CD1c-positive myeloid dendritic cell (primary cell): ENCODE data around the gene SLC45A1.
A peak's percentile ranks its signal among the peaks of the same experiment; 100 is the strongest.
"Not testable (repeated sequence)": the region's sequence is repeated elsewhere in the genome, so short reads cannot be mapped to it uniquely, and the experiment has no call there.

Experiments used
- DNase-seq: peaks from one replicate; pipeline ENCODE4 v3.0.0-alpha.2; 2016; ENCODE audit errors: extremely low spot score

The SLC45A1 gene

DNA sequence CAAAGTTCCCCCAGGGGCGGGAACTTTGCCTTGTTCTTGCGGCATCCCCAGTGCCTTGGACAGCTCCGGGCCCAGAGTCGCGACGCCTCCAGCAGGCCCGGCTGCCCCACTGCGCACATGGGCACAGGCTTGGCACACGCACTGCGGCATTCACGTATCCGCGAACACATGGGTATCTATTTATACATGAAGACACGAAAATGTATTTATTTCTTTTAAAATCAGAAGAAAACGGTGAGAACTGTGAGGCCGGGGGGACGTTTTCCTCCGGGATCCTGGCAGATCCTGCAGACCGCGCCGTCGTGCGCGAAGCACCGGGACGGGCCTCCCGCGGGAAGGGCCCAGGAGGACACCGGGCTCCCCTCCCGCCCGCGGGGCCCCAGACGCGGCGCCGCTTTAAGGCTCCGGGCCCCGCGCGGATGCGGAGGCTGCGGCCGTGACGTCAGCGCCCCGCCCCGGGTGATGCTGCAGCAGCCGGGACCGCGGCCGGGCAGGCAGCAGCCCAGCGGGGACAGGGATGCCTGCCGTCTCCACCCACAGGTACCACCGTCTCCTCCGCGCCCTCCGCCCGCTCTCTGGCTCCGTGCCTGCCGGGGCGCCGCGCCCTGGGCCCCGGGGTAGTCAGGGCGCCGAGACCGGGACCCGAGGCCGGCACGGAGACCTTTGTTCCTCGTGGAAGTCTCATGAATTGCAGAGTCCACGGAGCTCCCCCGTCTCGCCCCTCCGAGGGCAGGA lies at the start of gene SLC45A1:
SLC45A1 (plus strand) TSS at position 468 of the 735 bp plus-strand sequence. CDS start 6,216 bp downstream, outside the sequence.
- DNase-seq = peak; percentile 85

DNA sequence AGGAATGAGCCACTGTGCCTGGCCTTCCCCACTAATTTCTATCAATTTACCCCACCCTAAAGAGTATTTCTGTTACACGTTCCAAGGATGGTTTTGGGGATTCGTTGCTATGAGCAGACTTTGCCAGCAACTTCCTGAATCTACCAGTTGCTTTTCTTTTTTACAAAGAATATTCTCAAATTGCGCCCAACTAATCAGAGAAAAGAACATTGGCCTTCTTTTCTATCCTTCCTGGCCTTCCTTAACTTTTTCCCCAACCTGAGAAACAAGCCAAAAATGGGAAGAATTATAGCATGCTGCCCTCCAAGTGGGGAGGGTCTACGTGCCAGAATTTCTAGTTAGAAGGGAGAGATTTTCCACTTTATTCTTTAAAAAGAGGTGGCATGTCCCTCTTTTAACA lies 44.9 kb upstream of the SLC45A1 start:
- no peak for DNase-seq

DNA sequence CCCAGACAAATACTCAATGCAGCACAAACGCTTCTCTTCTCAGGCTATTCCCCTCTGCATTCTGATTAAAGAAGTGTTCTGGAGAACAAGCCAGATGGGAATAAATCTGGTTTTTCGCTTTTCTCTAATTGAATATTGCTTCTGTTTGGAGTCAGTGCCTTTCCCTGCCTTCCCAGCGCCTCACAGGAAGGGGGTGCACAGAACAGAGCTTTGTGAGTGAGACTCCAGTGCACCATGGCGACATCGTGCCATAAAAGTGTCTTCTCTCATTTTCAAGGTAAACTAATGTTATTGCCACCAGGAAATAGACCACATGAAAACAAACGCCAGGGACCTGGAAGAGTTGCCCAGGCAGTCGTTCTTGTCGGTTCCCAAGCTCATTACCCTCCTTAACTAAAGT lies 43.6 kb upstream of the SLC45A1 start:
- DNase-seq = no peak

DNA sequence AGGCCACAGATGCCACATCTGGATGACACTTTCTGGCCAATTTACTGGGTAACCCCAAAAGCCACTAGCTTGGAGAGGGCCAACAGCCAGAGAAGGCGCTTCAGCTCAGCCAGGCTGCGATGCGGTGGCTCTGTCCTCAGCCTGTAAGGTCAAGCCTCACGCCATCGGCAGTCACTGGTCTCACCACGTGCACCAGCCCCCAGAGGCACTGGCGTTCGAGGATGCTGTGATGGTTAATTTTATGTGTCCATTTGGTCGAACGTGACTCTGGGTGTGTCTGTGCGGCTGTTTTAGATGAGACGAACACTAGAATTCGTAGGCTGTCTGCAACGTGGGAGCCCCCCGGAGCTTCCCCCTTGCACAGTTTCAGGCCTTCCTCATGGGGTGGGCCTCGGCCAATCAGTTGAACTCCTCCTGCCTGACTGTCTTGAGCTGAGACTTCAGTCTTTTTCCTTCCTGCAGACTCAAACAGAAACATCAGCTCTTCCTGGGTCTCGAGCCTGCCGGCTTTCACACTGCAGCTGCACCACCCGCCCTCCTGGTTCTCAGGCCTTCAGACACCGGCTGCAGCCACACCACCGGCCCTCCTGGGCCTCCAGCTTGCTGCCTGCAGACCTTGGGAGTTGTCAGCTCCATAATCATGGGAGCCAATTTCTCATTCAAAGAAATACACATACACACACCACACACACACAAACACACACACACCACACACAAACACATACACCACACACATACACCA lies 41.6 kb upstream of the SLC45A1 start:
- no peak for DNase-seq

DNA sequence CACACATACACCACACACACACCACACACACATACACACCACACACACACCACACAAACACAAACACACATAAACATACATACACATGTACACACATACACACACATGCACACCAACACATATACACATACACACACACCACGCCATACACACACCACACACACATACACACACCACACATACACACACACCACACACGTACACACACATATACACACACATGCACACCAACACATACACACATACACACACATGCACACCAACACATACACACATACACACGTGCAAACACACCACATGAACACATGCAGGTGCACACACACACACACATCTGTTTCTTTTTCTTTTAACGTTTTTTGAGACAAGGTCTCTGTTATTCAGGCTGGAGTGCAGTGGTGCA lies 41.0 kb upstream of the SLC45A1 start:
- no peak for DNase-seq

DNA sequence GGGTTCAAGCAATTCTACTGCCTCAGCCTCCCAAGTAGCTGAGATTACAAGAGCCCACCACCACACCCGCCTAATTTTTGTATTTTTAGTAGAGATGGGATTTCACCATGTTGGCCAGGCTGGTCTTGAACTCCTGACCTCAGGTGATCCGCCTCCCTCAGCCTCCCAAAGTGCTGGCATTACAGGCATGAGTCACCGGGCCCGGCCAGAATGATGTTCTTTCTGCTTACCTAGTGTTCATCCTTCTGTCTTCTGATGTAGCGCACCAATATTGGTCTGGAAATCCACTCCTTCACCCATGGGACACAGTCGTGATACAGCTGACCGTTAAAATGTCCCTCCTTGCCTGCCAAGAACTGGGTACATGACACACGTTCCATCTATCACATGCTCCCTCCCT lies 39.2 kb upstream of the SLC45A1 start:
- not testable (repeated sequence) for DNase-seq

DNA sequence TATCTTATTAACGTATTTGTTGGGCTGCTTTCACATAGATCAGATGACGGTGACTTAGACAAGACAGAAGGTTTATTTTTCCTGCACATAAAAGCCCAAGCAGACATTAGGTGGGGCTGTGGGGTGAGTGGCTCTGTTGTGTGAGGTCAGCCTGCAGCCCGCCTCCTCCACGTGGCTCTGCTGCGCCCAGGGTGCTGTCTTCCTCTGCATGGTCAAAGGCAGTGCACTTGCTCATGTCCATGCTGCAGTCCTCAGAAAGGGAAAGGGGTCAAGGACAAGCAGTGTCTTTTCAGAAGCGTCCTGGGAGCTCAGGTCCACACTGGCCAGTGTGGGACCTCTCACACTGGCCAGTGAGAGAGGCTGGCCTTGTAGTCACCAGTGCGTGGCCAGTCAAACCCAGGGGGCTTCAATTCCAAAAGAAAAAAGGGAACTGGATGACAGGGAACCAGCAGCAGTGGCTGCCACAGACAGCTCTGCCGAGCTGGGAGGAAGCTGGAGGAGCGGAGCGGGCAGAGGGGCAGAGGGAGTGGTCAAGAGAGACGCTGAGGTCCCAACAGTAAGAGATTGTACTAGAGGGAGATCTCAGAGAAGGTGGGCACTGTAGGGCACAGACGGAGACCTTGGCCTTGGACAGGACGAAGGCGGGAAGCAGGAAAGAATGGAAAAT lies 35.9 kb upstream of the SLC45A1 start:
- DNase-seq = peak; percentile 67

DNA sequence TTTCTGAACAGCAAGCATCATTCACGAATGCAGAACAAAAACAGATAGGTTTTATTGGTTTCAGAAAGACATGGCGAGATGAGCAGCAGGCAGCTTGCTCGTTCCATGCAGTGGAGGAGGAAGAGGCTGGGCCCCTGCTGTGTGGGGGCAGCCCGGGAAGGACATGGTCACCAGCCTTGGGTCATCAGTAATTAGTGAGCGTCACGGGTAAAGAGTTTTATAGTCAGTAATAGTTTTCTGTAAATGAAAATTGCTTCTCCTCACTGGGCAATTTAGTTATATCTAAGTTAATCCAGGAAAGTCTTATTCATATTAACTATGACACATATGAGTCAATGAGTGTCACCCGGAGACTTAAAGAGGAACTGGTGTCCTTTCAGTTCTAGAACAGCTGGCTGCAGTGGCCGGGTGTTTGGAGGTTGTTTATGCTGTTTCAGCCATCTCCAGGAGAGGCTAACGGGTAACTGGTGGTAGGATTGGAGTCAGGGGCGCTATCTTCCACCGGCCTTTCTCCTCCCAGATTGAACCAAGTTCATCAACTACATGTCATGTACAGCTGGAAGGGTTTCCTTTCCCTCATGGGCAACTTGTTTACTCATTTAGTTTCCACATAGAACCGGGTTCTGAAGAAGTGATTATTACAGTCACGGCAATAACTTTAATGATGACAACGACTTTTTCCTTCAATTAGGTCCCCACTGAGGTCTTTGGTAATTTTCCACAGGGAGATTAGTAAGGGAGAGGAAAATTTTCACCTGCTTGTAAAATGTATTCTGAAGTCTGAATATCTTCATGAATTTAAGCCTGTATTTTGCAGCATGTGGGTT lies 34.6 kb upstream of the SLC45A1 start:
- DNase-seq = peak; percentile 87

DNA sequence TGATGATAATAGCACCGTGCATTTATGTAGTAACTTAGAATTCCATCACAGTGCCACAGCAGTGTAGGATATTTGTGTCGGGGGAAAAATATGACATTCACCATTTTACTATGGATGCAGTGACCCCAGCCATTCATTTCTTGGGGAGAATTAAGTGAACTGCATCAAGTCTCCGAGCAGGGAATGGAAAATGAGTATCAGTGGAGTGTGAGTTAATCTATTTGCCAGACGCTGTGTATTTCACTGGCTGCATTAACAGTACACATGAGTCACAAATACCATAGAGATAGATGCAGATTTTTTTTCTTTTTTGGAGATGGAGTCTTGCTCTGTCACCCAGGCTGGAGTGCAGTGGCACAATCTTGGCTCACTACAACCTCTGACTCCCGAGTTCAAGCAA lies 33.8 kb upstream of the SLC45A1 start:
- DNase-seq = no peak

DNA sequence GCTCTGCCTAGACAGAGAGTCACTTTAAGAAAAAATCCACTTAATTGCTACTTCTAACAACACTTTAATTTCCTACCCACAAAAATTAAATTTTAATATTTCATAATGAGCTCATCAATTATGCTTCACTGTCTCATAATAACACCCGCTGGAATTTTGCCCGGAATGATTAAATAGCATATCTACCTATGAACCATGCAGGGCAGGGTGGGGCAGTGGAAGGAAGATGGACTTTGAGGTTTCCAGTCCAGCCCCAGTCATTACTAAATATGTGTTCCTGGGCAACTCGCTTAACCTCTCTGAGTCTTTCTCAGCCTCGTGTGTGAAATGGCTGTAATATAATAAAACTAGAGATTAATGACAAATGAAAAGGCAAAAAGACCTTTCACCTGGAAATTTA lies 32.8 kb upstream of the SLC45A1 start:
- no peak for DNase-seq

DNA sequence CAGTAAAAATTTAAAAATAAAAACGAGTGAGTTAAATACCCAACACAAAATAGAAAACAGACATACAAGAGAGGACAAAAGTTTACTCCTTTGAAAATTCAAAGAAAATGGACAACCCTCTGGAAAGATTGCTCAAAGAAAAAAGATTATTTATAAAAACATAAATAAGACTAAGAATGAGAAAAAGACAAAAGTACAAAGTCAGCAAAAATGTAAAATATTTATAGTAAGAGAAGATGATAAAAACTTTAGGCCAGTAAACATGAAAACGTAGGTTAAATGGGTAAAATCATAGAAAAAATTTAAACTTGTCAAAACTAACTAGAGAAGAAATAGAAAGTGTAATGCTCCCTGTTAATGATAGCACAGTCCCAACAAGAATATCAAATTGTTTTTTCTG lies 31.9 kb upstream of the SLC45A1 start:
- DNase-seq = no peak

DNA sequence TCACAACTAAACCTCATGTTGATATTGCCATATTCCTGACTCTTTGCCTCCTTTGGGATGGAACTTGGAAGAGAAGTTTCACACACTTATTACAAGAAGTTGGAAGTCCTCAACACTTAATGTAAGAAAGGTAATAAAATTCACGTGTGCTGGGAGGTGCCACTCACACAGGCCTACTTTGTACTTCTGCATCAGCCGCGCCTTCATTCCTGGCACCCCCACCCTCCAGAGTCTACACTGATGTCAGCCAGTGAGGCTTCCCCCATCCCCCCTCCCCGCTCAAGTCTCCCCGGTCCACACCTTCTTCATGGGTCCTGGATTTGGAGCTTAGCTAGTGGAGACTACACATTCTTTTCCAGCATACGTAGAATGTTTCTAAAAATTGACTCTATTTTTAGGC lies 24.8 kb upstream of the SLC45A1 start:
- DNase-seq = no peak

DNA sequence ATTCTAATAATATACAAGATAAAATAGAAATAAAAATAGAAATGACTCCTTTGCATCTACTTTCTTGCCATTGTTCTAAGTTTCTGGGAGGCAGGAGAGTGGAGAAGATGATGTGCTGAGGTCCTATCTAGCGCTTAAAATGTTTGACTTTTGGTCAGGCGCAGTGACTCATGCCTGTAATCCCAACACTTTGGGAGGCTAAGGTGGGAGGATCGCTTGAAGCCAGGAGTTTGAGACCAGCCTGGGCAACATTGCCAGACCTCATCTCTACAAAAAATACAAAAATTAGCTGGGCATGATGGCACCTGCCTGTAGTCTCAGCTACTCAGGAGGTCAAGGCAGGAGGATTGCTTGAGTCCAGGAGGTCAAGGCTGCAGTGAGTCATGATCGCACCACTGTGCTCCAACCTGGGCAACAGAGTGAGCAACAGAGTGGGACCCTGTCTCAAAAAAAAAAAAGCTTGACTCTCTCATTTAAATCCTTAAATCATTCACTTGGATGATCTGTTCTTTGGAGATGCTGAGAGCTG lies 24.2 kb upstream of the SLC45A1 start:
- DNase-seq = no peak

DNA sequence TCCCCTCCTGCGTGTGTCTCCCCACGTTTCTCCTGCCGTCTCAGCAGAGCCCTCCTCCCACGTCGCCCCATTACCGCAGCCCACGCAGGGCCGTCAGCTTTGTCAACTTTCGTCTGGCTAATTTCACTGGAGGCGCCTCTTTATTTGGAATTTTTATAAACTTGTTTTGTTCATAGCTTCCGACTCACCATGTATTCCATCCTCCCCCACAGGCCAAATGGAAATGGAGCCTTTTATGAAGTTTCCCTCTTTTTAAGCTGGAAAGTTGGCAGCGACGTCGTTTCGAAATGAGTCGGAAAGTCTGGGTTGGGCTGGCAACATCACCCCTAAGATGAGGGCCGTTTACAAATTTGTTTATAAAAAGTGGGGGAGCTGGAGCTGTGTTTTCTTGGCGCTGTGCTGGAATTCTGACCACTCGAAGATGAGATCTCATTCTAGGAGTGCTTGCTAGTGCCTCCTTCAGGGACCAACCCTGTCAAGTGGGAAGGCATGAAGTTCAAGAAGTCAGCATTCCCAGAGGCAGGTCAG lies 23.7 kb upstream of the SLC45A1 start:
- DNase-seq = no peak

DNA sequence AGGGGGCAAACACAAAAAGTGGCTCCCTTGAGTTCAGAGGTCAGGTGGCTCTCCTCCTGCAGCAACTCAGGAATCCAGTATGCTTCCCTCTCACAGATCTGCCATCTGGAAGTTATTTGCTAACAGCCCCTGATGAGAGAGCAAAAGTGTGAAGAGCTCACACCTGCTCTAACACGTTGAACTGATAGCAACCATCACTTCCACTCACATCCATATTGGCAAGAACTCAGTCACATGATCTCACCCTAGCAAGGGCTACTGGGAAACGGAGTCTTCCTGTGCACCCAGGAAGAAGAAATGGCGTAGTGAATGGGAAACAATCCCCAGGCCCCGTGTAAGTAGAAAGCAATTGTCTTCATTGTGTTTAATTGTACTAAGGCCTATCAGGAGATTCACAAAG lies 20.7 kb upstream of the SLC45A1 start:
- no peak for DNase-seq

DNA sequence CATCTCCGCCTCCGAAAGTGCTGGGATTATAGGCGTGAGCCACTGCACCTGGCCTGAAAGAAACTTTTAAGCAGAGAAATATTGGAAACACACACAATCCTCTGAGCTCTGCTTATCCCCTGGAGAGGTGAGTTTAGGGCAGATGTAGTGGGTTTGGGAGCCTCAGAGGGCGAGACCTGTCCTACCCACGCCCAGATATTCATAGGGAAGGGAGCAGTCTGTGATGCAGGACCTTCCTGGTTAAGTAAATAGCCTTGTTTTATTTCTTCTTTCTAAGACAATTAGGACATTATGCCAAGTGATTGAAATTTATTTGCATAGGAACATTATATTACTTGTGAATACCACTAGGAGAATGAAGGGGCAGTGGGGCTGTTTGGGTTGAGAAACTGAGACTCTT lies 18.0 kb upstream of the SLC45A1 start:
- DNase-seq = no peak

DNA sequence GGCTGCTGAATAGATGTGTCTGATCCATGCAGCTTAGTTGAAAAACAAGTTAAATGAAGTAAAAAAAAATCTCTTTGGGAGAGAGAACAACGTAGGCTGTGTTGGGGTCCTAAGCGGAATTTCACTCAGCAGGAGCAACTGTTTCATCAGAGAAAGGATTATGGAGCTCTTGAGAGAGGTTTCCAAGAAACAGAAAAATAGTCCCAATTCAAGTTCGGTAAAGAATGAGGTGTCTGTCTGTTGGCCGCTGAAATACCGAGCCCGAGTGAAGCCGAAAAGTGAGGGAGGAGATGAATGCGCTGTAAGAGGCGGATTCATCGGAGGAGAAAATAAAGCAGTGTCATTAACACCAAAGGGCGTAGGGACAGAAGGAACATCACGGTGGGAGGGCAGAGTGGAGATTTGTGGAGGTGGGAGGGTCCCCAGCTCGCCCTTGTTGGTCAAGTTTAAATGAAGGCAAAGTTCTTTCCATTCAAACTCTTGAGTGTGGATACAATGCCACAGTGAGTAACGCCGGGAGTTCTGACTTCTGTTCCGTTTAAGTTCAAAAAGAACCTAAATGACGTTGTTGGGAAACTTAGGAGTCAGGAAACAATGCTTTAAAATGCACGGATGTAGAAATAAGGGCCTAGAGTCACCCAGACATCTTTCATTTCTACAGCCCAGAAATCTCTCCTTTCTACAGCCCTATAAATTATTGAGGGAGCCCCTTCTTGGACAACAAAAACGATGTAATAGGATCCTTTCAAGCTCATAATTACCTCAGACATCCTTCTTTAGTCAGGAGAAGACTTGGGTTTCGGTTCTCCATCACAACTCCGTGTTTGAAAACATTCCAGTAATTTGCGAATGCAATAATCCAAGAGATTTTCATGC lies 15.6 kb upstream of the SLC45A1 start:
- DNase-seq = no peak

DNA sequence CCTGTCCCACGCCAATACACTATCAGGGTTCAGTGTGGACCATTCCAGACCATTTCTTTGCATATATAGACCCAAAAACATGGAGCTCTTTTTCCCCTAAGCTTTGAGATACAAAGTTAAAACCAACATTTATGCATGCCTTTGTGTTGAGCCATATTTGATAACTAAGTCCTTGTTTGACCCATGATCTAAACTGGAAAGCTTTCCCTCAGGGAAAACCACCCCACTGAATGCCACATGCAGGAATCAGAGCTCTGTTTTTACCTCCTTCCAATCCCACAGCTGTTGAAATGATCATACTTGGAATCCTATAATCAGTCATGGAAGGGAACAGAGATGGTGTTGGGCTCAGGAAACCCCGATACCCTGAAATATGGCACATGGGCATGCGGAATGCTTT lies 14.8 kb upstream of the SLC45A1 start:
- DNase-seq = no peak

DNA sequence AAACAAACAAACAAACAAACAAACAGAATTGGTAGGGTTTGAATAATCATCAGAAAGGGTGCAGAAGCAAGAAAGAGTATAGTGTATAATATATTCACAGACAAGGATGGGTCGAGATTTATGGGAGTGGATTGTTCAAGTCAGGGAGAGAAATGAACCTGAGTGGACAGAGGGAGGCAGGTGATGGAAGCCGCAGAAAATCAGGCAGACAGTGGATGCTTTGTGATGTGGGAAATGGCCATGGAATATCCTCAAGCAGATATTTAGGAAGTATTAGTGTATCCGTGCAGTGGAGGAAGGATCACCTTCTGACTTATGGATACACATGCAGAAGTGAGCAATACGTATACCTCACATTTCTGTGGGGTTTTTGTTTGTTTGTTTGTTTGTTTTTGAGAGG lies 14.0 kb upstream of the SLC45A1 start:
- DNase-seq = no peak

DNA sequence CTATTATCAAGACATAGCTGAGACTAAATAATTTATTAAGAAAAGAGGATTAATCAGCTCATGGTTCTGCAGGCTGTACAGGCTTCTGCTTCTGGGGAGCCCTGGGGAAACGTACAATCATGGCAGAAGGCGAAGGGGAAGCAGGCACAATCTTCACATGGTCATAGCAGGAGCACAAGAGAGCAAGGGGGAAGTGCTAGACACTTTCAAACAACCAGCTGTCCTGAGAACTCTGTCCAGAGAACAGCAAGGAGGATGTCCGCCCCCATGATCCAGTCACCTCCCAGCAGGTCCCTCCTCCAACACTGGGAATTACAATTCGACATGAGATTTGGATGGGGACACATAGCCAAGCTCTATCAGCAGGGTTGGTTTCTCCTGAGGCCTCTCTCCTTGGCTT lies 10.3 kb upstream of the SLC45A1 start:
- peak; percentile 74 for DNase-seq
